Stimulated activated CD8-positive, alpha-beta memory T cell treated with anti-CD3 and anti-CD28 coated beads, Interleukin-15, amount 100 ng/mL, for 48 hours (primary cell): Measurements from ENCODE around the gene ECHS1.
A peak's percentile ranks its signal among the peaks of the same experiment; 100 is the strongest.
"Not testable (repeated sequence)": the region's sequence is repeated elsewhere in the genome, so short reads cannot be mapped to it uniquely, and the experiment has no call there.

Experiments used
- DNase-seq, 2 donors: peaks; one replicate each; pipeline ENCODE4 v3.0.0-alpha.2; 2020; ENCODE audit warnings: low read depth in 2 of 2

Gene ECHS1

DNA sequence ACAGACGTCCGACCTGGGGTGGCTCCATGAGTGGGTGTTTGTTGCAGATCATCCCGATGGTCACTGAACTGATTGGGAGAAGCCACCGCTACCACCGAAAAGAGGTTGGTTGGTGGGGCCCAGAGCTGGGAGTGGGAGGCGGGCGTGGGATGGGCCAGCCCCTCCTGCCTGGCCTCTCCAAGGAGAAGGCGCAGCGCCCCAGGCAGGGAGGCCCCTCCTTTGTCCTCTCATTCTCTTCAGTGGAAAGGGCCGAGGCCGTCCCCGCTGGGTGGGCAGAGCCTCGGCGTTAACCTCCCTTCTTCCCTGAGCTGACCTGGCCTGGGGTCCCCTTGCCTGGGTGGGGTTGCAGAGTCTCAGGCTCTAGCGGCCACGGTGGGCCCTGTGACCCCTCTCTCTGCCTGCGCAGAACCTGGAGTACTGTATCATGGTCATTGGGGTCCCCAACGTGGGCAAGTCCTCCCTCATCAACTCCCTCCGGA lies 26.0 kb upstream of the ECHS1 start:
- no peak for DNase-seq

DNA sequence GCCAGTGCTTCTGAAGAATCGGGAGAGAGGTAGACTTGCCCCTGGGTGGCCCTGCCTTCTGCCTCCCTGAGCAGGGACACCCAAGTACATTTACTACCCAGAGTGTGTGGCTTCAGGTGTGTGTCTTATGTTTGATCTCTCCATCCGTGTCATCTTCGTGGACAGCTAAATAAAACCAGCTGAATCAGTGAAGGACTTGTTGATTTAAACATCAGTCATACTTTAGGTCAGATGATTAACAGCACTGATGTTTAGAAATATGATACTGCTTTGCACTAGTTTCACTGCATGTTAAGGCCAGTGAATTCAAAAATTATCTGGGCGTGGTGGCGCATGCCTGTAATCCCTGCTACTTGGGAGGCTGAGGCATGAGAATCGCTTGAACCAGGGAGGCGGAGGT lies 24.8 kb upstream of the ECHS1 start:
- no peak for DNase-seq

DNA sequence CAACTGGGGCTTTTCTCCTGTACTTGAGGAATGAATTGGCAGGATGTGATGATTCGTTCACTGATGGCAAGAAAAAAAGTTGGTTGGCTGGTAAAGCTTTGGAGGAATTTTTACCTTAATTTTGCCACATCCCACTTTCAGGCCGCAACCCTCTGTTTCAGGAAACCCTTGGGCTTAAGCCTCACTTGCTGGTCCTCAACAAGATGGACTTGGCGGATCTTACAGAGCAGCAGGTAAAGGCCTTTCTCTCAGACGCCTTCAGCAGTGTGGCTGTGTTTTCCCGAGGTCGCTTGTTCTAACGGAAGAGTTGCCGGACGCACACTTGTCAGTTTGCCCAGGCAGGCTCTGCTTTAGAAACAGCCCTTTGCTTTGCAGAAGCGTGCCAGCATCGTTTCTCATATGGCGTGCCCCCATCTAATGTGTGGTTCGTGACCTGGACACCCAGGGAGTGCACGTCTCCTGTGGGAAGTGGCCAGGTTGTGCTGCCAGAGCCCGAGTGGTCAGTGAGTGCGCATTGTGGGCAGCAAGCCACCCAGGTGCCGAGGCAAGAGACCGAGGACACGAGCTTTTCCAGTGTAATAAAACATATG lies 23.0 kb upstream of the ECHS1 start:
- DNase-seq, result no peak

DNA sequence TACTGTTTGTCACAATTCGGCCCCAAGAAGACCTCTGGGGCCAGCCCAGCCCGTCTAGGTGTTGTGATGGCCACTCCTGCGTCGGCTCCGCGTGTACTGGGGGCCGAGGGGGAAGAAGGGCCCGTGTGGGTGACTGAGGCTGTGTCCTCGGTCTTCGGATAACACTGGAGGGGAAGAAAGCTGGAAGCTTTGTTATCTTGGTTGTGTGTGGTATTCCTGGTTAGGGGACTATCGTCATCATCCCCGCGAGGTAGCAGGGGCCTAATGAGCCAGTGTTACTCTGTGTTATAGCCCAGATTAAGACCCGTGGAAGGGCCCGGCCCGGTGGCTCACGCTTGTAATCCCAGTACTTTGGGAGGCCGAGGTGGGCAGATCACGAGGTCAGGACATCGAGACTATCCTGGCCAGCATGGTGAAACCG lies 21.7 kb upstream of the ECHS1 start:
- no peak for DNase-seq

DNA sequence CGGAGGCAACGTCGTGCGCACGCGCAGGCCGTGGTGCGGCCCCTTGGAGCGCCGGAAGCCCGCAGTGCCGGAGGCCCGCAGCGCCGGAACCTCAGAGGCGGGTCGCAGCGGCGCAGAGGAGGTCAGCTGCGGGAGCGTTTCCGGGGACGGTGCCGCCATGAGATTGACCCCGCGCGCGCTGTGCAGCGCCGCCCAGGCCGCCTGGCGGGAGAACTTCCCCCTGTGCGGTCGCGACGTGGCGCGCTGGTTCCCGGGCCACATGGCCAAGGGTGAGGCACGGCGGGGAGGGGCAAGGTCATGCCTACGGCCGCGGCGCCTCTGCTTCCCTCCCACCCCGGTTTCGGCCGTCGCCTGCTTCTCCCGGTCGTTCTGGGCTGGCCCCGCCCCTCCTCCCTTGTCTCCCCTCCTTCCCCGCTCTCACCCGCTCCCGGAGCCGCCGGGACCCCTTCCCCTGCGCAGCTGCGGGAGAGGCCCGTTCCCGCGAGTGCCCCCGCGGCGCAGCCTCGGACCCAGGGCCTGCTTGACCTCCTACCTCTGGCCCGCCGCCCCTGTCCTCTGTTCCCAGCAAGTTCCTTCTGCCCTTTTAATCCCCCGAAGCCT lies 21.0 kb upstream of the ECHS1 start, which contains the start of gene MTG1:
Gene MTG1 (plus strand): TSS at position 94 of the 600 bp plus-strand sequence. CDS start 64 bp downstream, at position 158.
- peak; percentile 90 to 95 for DNase-seq

DNA sequence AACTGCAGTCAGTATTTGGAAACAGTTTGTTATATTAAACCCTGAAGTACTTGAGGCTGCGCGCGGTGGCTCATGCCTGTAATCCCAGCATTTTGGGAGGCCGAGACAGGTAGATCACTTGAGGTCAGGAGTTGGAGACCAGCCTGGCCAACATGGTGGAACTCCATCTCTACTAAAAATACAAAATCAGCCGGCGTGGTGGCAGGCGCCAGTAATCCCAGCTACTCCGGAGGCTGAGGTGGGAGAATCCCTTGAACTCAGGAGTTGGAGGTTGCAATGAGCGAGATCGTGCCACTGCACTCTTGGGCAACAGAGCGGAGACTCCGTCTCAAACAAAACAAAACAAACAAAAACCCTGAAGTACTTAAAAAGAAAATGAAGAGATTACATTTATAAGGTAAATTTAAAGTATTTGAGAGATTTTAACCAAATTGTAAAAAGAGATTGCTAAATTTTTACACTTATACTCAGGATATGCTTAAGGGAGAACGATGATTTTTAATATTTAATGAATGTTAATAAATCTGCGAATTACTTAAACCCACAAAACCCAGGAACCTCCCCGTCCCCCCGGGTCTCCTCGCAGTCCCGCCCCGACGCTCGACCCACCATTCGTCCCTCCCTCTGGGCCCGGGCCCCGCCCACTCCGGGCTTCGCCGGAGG lies 20.4 kb upstream of the ECHS1 start:
- DNase-seq, result no peak

DNA sequence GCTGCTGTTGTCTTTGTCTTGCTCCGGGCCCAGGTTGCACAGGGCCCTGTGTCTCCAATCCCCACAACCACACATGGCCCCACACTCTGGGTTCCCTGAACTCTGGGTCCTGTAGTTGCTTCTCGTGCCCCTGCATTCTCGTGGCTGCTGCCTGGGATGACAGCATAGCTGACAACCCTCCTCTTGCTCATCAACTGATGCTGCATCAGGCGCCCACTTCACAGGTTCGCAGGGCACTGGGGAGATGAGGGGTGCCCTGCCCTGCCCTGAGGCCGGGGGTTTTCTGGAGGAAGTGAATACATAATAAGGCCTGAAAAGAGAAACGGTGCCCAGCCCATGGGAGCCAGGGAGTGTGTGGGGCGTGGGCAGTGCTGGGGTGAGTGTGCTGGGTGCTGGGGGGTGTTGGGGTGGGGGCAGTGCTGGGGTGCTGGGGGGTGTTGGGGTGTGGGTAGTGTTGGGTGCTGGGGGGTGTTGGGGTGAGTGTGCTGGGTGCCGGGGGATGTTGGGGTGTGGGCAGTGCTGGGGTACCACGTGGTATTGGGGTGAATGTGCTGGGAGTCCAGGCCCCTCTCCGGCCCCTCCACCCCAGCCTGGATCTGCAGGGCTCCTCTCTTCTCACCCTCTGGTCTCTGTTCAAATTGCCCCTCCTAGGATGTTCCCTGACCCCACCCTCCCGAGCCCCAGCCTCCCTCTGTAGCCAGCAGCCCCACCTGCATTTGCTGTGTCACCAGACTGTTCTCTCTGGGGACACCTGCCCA lies 18.8 kb upstream of the ECHS1 start:
- peak; percentile 32 to 60 for DNase-seq

DNA sequence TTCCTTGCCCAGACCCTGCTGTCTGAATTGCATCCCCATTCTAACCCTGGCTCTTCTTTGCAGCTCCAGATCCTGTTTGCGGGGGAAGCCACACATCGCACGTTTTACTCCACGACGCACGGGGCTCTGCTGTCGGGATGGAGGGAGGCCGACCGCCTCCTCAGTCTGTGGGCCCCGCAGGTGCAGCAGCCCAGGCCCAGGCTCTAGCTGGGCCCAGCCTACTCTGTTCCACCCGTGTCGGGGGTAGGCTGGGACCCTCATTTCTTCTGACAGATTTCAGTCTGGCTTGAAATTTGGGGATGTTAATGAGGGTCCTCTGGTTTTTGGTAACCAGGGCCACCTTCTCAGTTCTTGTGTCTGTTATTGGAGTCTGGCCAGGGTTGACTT lies 18.1 kb upstream of the ECHS1 start:
- DNase-seq, result no peak

DNA sequence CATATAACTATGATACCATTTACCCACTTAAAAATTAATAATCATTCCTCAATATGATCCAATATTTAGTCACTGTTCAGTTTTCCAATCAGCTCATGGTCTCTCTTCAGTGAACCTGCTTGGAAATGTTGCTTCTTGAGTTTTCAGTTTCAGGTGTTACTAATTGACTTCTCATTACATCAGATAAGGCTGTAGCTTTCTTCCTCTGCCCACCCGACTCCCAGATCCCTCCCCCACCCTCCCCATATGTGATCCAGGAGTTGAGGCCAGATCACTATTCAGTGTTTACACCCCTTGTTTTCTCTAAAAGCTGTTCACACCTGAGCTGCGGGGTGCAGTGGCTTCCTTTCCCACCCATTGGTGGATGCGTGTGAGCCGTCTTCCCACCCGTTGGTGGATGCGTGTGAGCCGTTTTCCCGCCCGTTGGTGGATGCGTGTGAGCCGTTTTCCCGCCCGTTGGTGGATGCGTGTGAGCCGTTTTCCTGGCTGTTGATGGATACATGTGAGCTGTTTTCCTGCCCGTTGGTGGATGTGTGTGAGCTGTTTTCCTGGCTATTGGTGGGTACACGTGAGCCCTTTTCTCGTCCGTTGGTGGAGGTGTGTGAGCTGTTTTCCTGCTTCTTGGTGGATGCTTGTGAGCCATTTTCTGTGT lies 17.6 kb upstream of the ECHS1 start:
- no peak for DNase-seq

DNA sequence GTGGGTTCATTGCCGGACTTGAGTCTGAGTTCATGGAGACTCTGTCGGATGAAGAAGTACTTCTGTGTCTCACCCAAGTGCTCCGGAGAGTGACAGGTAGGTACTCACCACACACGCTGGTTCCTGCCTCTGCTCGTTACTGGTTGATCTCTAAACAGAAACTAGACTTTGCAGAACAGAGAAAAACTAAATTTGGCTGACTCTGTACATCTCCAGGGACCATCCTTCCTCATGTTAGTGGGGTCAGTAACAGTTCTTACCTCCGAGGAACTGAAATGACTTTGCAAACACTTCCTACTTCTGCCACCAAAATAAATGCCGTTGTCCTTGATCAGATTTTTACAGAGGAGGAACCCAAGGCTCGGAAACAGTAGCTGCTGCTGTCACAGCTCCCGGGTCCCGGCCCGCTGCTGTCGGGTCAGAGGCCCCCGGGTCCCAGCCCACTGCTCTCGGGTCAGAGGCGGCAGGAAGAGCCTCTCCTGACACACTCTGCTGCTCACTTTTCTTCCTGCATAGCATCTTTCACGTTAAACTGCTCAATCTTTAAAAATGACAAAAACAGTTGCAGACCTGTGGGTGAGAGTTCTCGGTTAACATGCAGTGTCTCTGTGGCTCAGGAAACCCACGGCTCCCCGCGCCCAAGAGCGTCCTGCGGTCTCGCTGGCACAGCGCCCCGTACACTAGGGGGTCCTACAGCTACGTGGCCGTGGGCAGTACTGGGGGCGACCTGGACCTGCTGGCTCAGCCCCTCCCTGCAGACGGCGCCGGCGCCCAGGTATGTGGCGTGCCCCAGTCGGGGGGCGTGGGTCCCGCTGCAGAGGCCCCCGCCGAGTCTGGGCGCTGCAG lies 16.0 kb upstream of the ECHS1 start:
- peak in 1 of 2 donors; percentile 22 for DNase-seq

DNA sequence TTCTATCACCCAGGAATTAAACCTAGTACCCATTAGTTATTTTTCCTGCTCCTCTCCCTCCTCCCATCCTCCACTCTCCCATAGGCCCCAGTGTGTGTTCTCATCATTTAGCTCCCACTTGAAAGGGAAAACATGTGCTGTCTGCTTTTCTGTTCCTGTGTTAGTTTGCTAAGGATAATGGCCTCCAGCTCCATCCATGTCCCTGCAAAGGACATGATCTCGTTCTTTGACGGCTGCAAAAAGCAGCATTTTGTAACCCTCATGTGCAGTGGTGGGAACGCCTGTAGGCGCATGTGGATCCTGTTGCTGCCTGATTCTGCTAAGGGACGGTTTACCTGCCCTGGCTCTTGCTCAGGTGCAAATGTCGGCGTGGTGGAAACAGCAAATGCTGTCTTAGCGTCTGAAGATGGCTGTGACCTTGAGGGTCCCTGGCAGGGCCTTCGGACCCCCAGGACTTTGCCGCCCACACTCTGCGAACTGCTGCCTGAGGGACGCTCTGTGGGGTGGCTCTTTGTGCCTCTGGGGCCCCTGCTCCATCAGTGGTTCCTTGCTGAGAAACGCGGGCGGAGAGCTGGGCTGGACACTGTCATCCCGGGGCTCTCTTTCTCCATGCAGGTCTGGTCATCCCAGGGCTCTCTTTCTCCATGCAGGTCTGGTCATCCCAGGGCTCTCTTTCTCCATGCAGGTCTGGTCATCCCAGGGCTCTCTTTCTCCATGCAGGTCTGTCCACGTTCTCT lies 15.2 kb upstream of the ECHS1 start:
- no peak for DNase-seq

DNA sequence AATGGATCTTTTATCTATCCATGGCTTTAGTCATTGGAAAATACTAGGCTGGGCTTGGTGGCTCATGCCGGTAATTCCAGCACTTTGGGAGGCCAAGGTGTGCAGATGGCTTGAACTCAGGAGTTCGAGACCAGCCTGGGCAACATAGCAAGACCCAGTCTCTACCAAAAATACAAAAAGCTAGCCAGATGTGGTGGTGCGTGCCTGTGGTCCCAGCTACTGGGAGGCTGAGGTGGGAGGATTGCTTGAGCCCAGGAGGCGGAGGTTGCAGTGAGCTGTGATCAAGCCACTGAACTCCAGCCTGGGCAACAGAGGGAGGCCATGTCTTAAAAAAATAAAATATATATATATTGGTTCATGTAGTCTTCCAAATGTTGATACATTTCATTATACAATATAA lies 13.8 kb upstream of the ECHS1 start:
- DNase-seq, result not testable (repeated sequence)

DNA sequence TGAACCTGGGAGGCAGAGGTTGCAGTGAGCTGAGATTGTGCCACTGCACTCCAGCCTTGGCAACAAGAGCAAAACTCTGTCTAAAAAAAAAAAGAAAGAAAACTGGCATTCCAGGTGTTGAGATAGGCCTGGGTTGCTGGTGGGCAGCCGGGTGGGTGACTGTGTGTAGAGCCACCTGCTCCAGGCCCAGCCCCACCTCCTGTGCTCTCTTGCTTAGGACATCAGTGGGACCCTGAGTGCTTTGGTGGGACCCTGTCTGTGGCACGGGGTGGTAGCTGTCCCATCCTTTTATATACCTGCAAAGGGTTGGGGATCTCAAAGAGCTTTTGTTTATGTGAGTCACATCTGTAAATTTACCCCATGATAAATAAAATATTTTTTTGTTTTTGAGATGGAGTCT lies 12.1 kb upstream of the ECHS1 start:
- no peak for DNase-seq

DNA sequence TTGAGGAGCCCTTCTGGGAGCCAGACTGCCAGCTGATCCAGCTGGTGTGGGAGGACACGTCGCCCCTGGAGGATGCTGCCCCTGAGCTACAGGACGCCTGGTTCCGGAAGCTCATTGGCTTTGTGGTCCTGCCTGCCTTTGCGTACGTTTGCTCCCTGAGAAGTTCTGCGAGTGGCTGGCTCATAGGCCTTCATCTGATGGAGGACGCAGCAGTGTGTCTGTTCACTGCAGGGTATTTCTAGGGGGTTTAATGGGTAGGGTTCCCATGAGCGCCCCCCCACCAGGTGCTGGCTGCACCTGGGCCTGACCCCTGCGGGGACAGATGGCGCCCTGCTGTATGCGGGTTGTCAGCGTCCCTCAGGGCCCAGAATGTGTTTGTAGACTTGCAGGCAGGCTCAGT lies 10.9 kb upstream of the ECHS1 start:
- DNase-seq, result no peak

DNA sequence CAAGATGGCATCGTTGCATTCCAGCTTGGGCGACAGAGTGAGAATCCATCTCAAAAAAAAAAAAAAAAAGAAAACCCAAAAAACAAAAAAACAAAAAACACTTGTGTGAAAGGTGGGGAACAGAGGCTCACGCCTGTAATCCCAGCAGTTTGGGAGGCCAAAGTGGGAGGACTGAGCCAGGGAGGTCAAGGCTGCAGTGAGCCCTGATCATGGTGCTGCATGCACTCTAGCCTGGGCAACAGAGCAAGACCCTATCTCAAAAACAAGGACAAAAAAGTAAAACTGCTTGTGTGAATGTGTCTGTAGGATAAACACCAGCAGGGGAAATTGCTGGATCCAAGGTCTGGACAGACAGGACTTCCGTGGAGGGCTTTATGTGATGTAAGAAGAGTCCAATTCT lies 10.4 kb upstream of the ECHS1 start:
- DNase-seq, result no peak

DNA sequence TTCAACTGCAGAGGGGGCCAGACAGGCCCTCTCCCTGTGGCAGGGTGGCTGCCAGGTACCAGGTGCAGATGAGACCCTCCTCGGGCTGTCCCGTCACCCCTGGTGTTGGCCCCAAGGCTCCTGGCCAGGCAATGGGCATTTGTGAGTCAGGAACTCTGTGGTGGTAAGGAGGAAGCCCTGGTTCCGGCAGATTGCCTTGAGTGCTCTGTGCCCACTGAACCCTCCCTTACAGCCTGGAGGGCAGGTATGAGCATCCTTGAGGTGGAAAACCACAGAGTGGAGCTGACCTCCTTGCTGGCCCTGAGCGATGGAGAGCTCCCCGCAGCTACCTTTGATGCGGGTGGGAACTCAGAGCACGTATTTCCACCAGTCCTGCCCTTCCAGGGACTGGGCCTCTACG lies 7.9 kb upstream of the ECHS1 start:
- no peak for DNase-seq

DNA sequence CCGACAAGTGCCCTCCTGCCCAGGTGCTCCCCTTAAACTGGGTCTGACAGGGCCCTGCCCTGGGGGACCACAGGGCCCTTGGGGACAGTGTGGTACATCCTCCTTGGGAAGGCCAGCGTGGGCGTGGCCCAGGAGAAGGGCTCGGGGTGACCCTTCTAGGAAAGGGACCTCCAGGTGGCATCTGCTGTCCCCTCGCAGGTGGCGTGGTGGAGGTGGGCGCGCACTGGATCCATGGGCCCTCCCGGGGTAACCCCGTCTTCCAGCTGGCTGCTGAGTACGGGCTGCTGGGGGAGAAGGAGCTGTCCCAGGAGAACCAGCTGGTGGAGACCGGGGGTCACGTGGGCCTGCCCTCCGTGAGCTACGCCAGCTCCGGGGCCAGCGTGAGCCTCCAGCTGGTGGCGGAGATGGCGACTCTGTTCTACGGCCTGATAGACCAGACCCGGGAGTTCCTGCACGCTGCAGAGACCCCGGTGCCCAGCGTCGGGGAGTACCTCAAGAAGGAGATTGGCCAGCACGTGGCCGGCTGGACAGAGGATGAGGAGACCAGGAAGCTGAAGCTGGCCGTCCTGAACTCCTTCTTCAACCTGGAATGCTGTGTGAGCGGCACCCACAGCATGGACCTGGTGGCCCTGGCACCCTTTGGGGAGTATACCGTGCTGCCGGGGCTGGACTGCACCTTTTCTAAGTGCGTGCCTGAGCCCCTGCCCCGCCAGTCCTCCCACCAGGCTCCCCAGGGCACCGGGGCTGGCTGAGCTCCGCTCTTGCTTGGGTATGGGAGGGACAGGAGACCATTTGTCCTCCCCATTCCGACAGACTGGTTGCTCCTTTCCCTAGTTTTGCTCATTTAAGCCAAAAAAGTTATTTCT lies 6.9 kb upstream of the ECHS1 start:
- DNase-seq, result no peak

DNA sequence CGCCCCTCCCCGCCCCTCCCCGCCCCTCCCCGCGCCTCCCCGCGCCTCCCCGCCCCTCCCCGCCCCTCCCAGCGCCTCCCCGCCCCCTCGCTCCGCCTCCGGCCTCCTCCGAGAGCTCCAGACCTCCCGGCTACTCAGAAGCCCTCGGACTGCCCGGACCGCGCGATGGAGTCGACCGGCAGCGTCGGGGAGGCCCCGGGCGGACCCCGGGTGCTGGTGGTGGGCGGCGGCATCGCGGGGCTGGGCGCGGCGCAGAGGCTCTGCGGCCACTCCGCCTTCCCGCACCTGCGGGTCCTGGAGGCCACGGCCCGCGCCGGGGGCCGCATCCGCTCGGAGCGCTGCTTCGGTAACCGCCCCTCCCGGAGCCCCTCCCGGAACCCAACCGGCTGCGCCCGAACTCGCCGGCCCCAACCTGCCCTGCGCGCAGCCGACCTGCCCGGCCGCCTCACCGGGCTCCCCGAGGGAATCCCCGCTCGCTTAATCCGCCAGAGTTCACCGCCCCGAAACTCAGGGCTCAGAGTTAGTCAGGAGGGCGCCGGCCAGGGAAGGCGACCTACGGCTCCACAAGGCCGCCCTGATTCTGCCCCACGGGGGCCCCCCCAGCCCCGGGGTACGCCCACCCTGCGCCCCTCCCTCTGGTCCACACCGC lies 6.1 kb upstream of the ECHS1 start, which contains the start of gene PAOX:
Gene PAOX (plus strand): TSS at position 111 of the 649 bp plus-strand sequence. CDS start 55 bp downstream, at position 166.
- peak in 1 of 2 donors; percentile 46 for DNase-seq
